ENCODE data around the gene SURF6. TPM values are rescaled to one million over a fixed set of nuclear protein-coding genes. Genes with fewer than 3 reads are reported as not detected.
"Not testable (repeated sequence)": the region's sequence is repeated elsewhere in the genome, so short reads cannot be mapped to it uniquely, and the experiment has no call there.

The SURF6 gene
- total RNA-seq, 2 experiments from 2014 or later: 14.2 to 17.3 TPM

DNA sequence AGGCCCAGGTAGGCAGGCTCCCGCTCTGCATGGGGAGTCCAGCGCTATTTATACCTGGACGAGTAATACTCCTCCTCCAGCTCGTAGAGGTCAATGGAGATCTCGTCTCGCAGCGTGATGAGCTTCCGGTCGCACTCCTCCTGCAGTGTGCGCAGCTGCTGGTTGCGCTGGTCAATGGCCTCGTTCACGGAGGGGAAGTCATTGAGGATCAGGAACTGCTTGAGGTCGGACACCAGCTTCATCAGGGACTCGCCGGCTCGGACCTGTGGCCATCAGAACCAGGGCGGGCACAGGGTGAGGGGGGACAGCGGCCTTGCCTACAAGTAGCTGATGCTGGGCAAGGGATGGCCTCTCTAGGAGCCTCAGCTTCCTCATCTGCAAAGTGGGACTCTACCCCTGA is 8.1 kb upstream of the SURF6 start:
- ChIA-PET POLR2A (no interaction called here), CTCF (interaction anchor here (0.8 to 2.1 kb wide), 3 partner anchors 9 to 27 kb away, joined by 3 to 8 read pairs (median 3); no protein-coding TSS in a partner anchor)
- Mint-ChIP-seq H3K4me3 (no peak overlapping the region), H3K4me1 (peaks cover 46% of the 10 kb centered on the region), H3K27me3 (no peaks in the 10 kb centered on the region), H3K27ac (no peak overlapping the region), H3K9me3 (no peaks in the 10 kb centered on the region), H3K36me3 (ENCODE audit: low read depth) (peaks cover 39% of the 10 kb centered on the region)
- no peak for DNase-seq

DNA sequence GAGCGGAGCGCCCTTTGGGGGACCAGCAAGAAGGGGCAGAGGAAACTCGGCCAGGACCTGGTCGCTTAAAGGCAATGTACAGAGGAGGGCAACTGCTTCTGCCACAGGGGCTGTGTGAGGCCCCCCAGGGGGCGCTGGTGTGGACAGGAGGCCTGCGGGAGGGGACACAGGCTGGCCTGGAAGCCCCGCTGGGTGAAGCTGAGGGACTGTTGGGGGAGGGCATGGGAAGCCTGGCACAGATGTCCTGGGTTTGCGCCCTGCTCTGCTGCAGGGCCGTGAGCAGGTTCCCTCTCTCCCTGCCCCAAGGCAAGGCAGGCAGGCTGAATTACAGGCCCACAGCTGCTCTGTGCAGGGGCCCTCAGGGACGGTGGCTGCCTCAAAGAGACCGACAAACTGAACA is 6.6 kb upstream of the SURF6 start:
- Mint-ChIP-seq H3K9me3 (no peaks in the 10 kb centered on the region), H3K4me3 (no peak overlapping the region), H3K36me3 (ENCODE audit: low read depth) (peaks cover 34% of the 10 kb centered on the region), H3K27me3 (no peaks in the 10 kb centered on the region), H3K4me1 (peaks cover 41% of the 10 kb centered on the region), H3K27ac (no peak overlapping the region)
- CTCF ChIA-PET: interaction anchor here (0.5 to 3.2 kb wide), 7 partner anchors 9 to 74 kb away, joined by 3 to 9 read pairs (median 3); no protein-coding TSS in a partner anchor
- POLR2A ChIA-PET: no interaction called here
- no peak for DNase-seq

DNA sequence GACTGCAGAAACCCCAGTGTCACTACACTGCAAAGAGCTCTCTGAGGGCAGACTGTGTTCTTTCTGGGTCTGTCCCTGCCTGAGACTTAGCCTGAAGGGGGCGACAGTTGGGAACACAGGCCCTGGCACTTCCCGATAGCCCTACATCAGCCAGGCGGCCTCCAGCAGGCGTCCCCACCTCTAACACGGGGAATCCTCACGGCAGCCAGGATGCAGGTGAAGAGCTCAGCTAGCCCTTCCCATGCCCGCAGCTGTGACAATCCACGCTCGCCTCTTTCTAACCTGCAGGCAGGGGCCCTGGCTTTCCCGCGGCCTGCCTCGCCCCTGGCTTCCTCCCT is 6.0 kb upstream of the SURF6 start:
- H3K4me1 Mint-ChIP-seq: peaks cover 41% of the 10 kb centered on the region
- no peak overlapping the region for H3K4me3 Mint-ChIP-seq
- CTCF ChIA-PET: interaction anchor here (1.2 to 3.2 kb wide), 5 partner anchors 9 to 75 kb away, joined by 3 to 9 read pairs (median 6); no protein-coding TSS in a partner anchor
- POLR2A ChIA-PET: no interaction called here
- no peak overlapping the region for H3K27ac Mint-ChIP-seq
- H3K27me3 Mint-ChIP-seq: no peaks in the 10 kb centered on the region
- H3K36me3 Mint-ChIP-seq (ENCODE audit: low read depth): peaks cover 33% of the 10 kb centered on the region
- DNase-seq: no peak
- no peaks in the 10 kb centered on the region for H3K9me3 Mint-ChIP-seq

DNA sequence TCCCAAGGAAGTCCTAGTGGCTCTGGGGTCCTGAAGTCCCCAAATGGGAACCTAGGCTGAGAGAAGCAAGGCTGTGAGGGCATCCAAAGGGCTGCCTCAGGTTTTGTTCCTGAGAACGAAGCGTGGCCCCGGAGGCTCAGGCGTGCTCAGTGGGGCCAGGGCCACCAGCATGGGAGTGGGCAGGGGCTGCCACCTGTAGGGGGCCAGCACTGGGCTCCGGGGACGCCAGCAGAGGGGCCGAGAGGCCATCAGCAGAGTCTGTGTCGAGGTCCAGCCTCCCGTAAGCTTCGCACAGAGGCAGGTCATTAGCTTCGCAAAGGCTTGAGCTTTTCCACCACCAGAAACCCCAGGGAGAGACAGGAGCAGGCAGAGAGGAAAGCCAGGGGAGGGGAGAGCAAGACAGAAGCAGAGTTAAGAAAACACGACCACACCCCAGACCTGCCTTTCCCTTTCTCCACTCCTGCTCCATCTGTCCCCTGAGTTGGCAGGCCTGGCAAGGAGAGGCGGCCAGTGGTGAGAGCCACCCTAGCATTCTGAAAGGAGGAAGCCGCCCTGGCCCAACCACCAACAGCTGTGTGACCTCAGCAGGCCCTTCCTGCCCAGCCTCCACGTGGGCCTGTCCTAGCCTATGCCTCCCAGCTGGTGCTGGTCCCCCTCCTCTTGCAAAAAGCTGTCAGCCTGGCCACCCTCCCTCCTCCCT is 5.5 kb upstream of the SURF6 start:
- no peak for DNase-seq
- no peaks in the 10 kb centered on the region for H3K27me3 Mint-ChIP-seq
- H3K36me3 Mint-ChIP-seq (ENCODE audit: low read depth): peaks cover 30% of the 10 kb centered on the region
- ChIA-PET POLR2A (no interaction called here), CTCF (interaction anchor here (1.0 to 3.2 kb wide), 5 partner anchors 9 to 75 kb away, joined by 3 to 9 read pairs (median 4); no protein-coding TSS in a partner anchor)
- H3K9me3 Mint-ChIP-seq: no peaks in the 10 kb centered on the region
- peaks cover 41% of the 10 kb centered on the region for H3K4me1 Mint-ChIP-seq
- no peak overlapping the region for H3K4me3 Mint-ChIP-seq
- H3K27ac Mint-ChIP-seq: no peak overlapping the region

DNA sequence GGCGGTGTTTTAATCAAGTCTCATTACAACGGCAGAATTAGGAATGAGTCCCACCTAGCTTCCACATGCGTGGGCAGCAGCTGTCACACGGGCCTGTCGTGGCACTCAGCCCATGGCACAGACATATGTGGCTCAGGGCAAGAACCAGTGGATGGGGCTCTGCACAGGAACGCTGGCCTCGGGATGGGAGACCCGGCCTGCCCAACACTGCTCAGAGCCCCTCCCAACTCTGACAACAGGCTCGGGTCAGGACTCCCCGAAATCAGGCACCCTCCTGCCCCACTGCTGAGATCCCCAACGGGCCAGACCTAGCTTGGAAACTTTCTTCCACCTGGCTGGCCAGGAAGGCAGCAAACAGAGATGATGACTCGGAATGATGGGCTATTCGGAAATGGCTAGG is 4.9 kb upstream of the SURF6 start:
- peak overlapping the region; percentile 78 for H3K27ac Mint-ChIP-seq
- H3K27me3 Mint-ChIP-seq: no peaks in the 10 kb centered on the region
- DNase-seq: no peak
- H3K36me3 Mint-ChIP-seq (ENCODE audit: low read depth): peaks cover 34% of the 10 kb centered on the region
- H3K4me3 Mint-ChIP-seq: no peak overlapping the region
- no peaks in the 10 kb centered on the region for H3K9me3 Mint-ChIP-seq
- H3K4me1 Mint-ChIP-seq: peaks cover 42% of the 10 kb centered on the region
- CTCF ChIA-PET: interaction anchor here (1.0 to 3.2 kb wide), 3 partner anchors 11 to 30 kb away, joined by 3 to 9 read pairs (median 4); no protein-coding TSS in a partner anchor
- POLR2A ChIA-PET: no interaction called here

DNA sequence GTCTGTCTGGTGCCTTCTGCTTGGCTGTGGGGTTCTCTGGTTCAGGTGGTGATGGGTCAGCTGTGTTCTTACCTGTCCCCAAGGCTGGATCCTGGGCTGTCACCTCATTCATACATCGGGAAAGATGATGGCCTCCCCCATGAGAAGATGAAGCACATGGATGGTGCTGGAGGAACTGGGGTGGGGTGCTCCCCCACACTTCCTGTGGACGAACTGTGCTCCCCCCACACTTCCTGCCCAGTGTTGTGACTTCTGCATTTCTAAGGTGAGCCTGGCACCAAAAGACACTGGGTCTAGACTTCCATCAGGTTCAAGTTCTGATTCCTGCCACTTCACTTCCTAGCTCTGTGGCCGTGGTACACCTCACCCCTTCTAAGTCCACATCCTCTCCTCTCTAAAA is 4.3 kb upstream of the SURF6 start:
- Mint-ChIP-seq H3K27me3 (no peaks in the 10 kb centered on the region), H3K9me3 (no peaks in the 10 kb centered on the region), H3K27ac (peak overlapping the region; percentile 78), H3K4me3 (no peak overlapping the region), H3K4me1 (peaks cover 43% of the 10 kb centered on the region), H3K36me3 (ENCODE audit: low read depth) (peaks cover 38% of the 10 kb centered on the region)
- no peak for DNase-seq
- ChIA-PET POLR2A (no interaction called here), CTCF (interaction anchor here (0.8 to 3.2 kb wide), 5 partner anchors 8 to 32 kb away, joined by 3 to 9 read pairs (median 4); partner anchors contain the start of genes MED22 and RPL7A)

DNA sequence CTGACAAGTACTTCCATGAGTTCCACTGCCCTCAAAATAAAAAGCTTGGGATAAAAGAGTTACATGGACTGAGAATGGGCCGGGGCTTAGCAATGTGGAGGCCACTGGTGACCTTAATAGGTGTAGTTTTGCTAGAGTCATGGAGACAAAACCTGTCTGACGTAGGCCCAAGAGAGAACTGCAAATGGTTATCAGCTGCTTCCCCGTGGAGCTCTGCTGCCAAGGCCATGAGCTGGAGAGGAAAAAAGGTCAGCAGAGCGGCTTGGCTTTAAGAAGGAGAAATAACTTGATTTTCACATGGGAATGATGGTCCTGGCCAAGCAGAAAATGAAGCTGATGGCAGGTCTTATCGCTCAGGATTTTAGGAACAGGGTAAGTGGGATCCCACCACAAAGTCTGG is 3.7 kb upstream of the SURF6 start:
- ChIA-PET POLR2A (no interaction called here), CTCF (interaction anchor here (0.8 to 3.2 kb wide), 4 partner anchors 9 to 32 kb away, joined by 3 to 9 read pairs (median 4); partner anchors contain the start of genes MED22 and RPL7A)
- Mint-ChIP-seq H3K9me3 (no peaks in the 10 kb centered on the region), H3K27me3 (no peaks in the 10 kb centered on the region), H3K4me3 (no peak overlapping the region), H3K36me3 (ENCODE audit: low read depth) (peaks cover 38% of the 10 kb centered on the region), H3K4me1 (peaks cover 48% of the 10 kb centered on the region), H3K27ac (peak overlapping the region; percentile 78)
- DNase-seq: no peak

DNA sequence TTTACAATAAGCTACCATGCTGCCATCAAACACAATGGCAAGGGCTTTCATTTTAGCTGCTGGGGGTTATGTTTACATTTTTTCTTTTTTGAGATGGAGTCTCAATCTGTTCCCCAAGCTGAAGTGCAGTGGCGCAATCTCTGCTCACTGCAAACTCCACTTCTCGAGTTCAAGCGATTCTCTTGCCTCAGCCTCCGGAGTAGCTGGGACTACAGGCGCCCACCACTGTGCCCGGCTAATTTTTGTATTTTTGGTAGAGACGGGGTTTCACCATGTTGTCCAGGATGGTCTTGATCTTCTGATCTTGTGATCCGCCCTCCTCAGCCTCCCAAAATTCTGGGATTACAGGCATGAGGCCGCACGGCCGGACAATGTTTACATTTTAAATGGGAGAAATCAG is 1.1 kb downstream of the SURF6 start:
- DNase-seq, H3K27me3 Mint-ChIP-seq, H3K9me3 Mint-ChIP-seq: not testable (repeated sequence)
- POLR2A ChIA-PET: interaction anchor here (0.7 kb wide), 1 partner anchor 42 kb away, joined by 5 read pairs; no protein-coding TSS in a partner anchor
- Mint-ChIP-seq H3K4me1 (peaks cover 45% of the 10 kb centered on the region), H3K4me3 (peak overlapping the region; percentile 93), H3K27ac (peak overlapping the region; percentile 94), H3K36me3 (ENCODE audit: low read depth) (peaks cover 47% of the 10 kb centered on the region)
- CTCF ChIA-PET: interaction anchor here (0.6 to 1.5 kb wide), 6 partner anchors 46 to 381 kb away, joined by 3 to 4 read pairs (median 4); no protein-coding TSS in a partner anchor

DNA sequence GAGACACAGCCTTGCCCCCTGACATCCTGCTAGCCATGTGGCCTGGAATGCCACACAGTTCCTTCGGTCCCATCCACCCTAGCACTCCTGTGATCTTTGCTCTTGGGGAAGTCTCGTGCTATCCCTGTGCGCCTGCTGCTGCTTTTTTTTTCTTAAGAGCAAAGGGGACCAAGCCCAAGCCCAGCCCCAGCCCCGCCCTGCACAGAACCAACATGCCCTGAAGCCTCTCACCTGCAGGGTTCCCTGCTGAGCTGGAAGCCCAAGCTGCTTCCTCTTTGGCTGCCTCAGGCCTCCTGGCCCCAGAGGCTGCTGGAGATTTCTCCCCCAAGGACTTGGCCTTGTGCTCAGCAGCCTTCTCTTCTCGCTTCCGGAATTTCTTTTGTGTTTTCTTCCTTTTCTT is 1.8 kb downstream of the SURF6 start:
- ChIA-PET POLR2A (interaction anchor here (0.7 kb wide), 1 partner anchor 43 kb away, joined by 5 read pairs; no protein-coding TSS in a partner anchor), CTCF (interaction anchor here (1.0 to 1.5 kb wide), 2 partner anchors 47 to 147 kb away, joined by 3 to 4 read pairs; no protein-coding TSS in a partner anchor)
- no peaks in the 10 kb centered on the region for H3K9me3 Mint-ChIP-seq
- H3K27ac Mint-ChIP-seq: no peak overlapping the region
- H3K4me1 Mint-ChIP-seq: peaks cover 39% of the 10 kb centered on the region
- H3K36me3 Mint-ChIP-seq (ENCODE audit: low read depth): peaks cover 45% of the 10 kb centered on the region
- H3K27me3 Mint-ChIP-seq: no peaks in the 10 kb centered on the region
- peak; percentile 5 for DNase-seq
- H3K4me3 Mint-ChIP-seq: peak overlapping the region; percentile 93

DNA sequence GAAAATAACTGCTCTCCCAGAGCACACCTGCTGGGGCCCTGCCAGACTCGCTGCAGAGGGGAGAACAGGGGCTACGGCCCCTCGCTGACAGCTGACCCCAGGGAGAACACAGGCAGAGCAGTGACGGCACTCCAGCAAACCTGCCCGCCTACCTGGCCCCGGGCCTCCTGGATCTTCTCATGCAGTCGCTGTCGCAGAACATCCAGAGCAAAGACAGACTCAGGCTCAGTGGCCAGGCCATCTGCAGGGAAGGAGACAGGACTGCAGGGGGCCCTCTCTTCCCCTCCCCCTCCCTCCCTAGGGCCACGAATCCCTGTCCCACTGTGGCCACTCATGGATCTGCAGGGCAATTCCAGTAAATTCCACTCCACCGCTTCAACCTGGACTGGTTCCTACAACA is 2.4 kb downstream of the SURF6 start:
- no peak overlapping the region for H3K4me3 Mint-ChIP-seq
- DNase-seq: peak; percentile 5
- no peaks in the 10 kb centered on the region for H3K27me3 Mint-ChIP-seq
- ChIA-PET POLR2A (no interaction called here), CTCF (interaction anchor here (1.0 to 1.5 kb wide), 2 partner anchors 47 to 147 kb away, joined by 3 to 4 read pairs; no protein-coding TSS in a partner anchor)
- no peaks in the 10 kb centered on the region for H3K9me3 Mint-ChIP-seq
- peaks cover 41% of the 10 kb centered on the region for H3K36me3 Mint-ChIP-seq (ENCODE audit: low read depth)
- peaks cover 39% of the 10 kb centered on the region for H3K4me1 Mint-ChIP-seq
- no peak overlapping the region for H3K27ac Mint-ChIP-seq

DNA sequence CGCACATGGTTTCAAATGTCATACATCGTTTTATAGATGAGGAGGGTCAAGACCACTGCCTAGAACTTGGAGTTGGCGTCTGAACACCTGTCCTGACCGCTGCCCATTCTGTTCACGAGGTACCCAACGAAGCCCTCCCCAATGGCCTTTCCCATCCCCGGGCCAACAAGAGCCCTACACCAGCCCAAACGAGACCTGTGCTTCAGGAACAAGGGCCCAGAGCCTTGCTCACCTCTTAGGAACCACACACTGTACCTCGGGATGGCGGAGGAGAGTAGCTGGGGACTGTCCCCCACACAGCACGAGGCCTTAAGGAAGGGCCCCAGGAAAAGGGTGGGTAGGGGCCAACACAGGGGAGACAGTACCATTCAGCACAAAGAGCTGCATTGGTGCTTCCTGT is 3.0 kb downstream of the SURF6 start:
- CTCF ChIA-PET: interaction anchor here (1.3 kb wide), 1 partner anchor 9 kb away, joined by 3 read pairs; no protein-coding TSS in a partner anchor
- H3K9me3 Mint-ChIP-seq: no peaks in the 10 kb centered on the region
- H3K4me3 Mint-ChIP-seq: no peak overlapping the region
- no peak overlapping the region for H3K27ac Mint-ChIP-seq
- no peaks in the 10 kb centered on the region for H3K27me3 Mint-ChIP-seq
- H3K36me3 Mint-ChIP-seq (ENCODE audit: low read depth): peaks cover 41% of the 10 kb centered on the region
- POLR2A ChIA-PET: no interaction called here
- peaks cover 38% of the 10 kb centered on the region for H3K4me1 Mint-ChIP-seq
- DNase-seq: no peak

DNA sequence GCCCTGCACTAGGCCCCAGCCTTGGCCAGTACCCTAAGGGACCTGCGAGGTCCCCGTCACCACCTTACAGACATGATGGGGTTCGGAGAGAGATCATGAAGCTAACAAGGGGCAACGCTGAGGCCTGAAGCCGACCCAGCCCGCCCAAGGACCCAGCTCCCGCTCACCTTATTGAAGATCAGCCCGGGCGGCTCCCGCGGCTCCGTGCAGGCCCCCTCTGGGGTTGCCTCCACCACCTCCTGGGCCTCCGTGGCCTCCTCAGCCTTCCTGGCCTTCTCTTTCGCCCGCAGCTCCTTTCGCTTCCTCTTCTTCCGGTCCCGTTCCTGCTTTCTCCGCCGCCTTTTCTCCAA is 3.6 kb downstream of the SURF6 start:
- POLR2A ChIA-PET: interaction anchor here (0.8 kb wide), 1 partner anchor 16 kb away, joined by 3 read pairs; the partner anchor contains the start of genes MED22 and RPL7A
- Mint-ChIP-seq H3K27ac (no peak overlapping the region), H3K9me3 (no peaks in the 10 kb centered on the region), H3K4me1 (peaks cover 35% of the 10 kb centered on the region), H3K27me3 (no peaks in the 10 kb centered on the region), H3K4me3 (no peak overlapping the region), H3K36me3 (ENCODE audit: low read depth) (peaks cover 38% of the 10 kb centered on the region)
- peak; percentile 3 for DNase-seq
- CTCF ChIA-PET: interaction anchor here (0.9 to 1.3 kb wide), 2 partner anchors 9 to 144 kb away, joined by 3 to 4 read pairs; no protein-coding TSS in a partner anchor

Data from activated CD4-positive, alpha-beta T cell treated with anti-CD3 and anti-CD28 coated beads, Interleukin-2, amount 10 ng/mL, durations not matched to agents 7 days and 5 days (primary cell).